Neural crest cell (in vitro differentiated cells): ENCODE results near the gene PPFIBP1. TPM values are rescaled to one million over a fixed set of nuclear protein-coding genes. Genes with fewer than 3 reads are reported as not detected.

ENCODE experiments used
- DNase-seq: peaks from one replicate; pipeline ENCODE4 v3.0.0; 2021; ENCODE audit warnings: low read depth, mixed read lengths, low spot score
- H3K27ac Mint-ChIP-seq: one replicate; pipeline ENCODE4 v1.8.0; 2021; ENCODE audit warnings: mild to moderate bottlenecking, mixed read lengths; ENCODE audit not compliant: unreplicated experiment
- H3K27me3 Mint-ChIP-seq: 2 replicates; pipeline ENCODE4 v1.8.0; 2021; ENCODE audit warnings: low read depth, mild to moderate bottlenecking, mixed read lengths
- H3K36me3 Mint-ChIP-seq: 2 replicates; pipeline ENCODE4 v1.8.0; 2021; ENCODE audit warnings: low read depth, mild to moderate bottlenecking, mixed read lengths
- H3K4me1 Mint-ChIP-seq: 2 replicates; pipeline ENCODE4 v1.8.0; 2021; ENCODE audit warnings: mixed read lengths
- H3K4me3 Mint-ChIP-seq: one replicate; pipeline ENCODE4 v1.8.0; 2021; ENCODE audit warnings: mild to moderate bottlenecking, mixed read lengths
- H3K9me3 Mint-ChIP-seq: 2 replicates; pipeline ENCODE4 v1.8.0; 2021; ENCODE audit warnings: mixed read lengths
- CTCF ChIP-seq: fragments of 200-600 bp; sonication (generic); conservative IDR thresholded peaks from 2 replicates; pipeline ENCODE4 v1.5.0; 2021; ENCODE audit warnings: antibody characterized with exemption, mild to moderate bottlenecking
- long read RNA-seq: library from polyadenylated mRNA; unstranded; transcript quantifications from one replicate; pipeline ENCODE4 v2.0.0, GENCODE V29; 2020
- total RNA-seq: library from RNA; stranded (reverse); gene quantifications from 2 replicates; pipeline ENCODE4 v1.2.1, GENCODE V29; 2021

The PPFIBP1 gene
- total RNA-seq = 47.5 and 49.2 TPM in 2 replicates
- long read RNA-seq, partial matches to known transcripts = 18 of 25 reads
- long read RNA-seq, other reads (novel, unspliced or antisense) = 6 of 25 reads

- peak; percentile 54 for TF ChIP-seq CTCF
- H3K27me3 Mint-ChIP-seq = no peaks in the 10 kb centered on the region
- H3K4me1 Mint-ChIP-seq = peaks cover 46% of the 10 kb centered on the region
- H3K4me3 Mint-ChIP-seq = peak within 1 kb of the TSS; percentile 98
- no peaks in the 10 kb centered on the region for H3K36me3 Mint-ChIP-seq
- DNase-seq = peak; percentile 97
- no peaks in the 10 kb centered on the region for H3K9me3 Mint-ChIP-seq
- H3K27ac Mint-ChIP-seq = peak within 1 kb of the TSS; percentile 97
Observed at GRCh38 chr12:27523642-27524493, at the start of gene PPFIBP1. Gene PPFIBP1, plus strand, starts transcription at chr12:27524206. Its CDS starts 109,191 bp downstream, at chr12:27633397.

GRCh38 chr12:27474344-27474743 lies 49.7 kb upstream of the PPFIBP1 start:
- Mint-ChIP-seq H3K4me3 (no peak overlapping the region), H3K4me1 (peaks cover 8% of the 10 kb centered on the region), H3K9me3 (peaks cover 23% of the 10 kb centered on the region), H3K27me3 (no peaks in the 10 kb centered on the region), H3K27ac (no peak overlapping the region), H3K36me3 (peaks cover 17% of the 10 kb centered on the region)
- TF ChIP-seq CTCF = no peak
- DNase-seq = no peak

GRCh38 chr12:27477049-27477448 lies 47.0 kb upstream of the PPFIBP1 start:
- Mint-ChIP-seq H3K27ac (no peak overlapping the region), H3K9me3 (peaks cover 26% of the 10 kb centered on the region), H3K4me3 (no peak overlapping the region), H3K4me1 (no peaks in the 10 kb centered on the region), H3K36me3 (peaks cover 17% of the 10 kb centered on the region), H3K27me3 (no peaks in the 10 kb centered on the region)
- DNase-seq = no peak
- TF ChIP-seq CTCF = no peak

- no peak for TF ChIP-seq CTCF
- no peak overlapping the region for H3K27ac Mint-ChIP-seq
Observed at GRCh38 chr12:27478949-27479348, 45.1 kb upstream of the PPFIBP1 start.

GRCh38 chr12:27480016-27480415 lies 44.0 kb upstream of the PPFIBP1 start:
- no peak for TF ChIP-seq CTCF
- no peak overlapping the region for H3K27ac Mint-ChIP-seq
- H3K4me1 Mint-ChIP-seq = no peaks in the 10 kb centered on the region
- H3K9me3 Mint-ChIP-seq = peaks cover 27% of the 10 kb centered on the region
- no peak for DNase-seq
- H3K4me3 Mint-ChIP-seq = no peak overlapping the region
- peaks cover 17% of the 10 kb centered on the region for H3K36me3 Mint-ChIP-seq
- H3K27me3 Mint-ChIP-seq = no peaks in the 10 kb centered on the region

More at GRCh38 chr12:27478949-27479348, 45.1 kb upstream of the PPFIBP1 start:
- DNase-seq = no peak
- H3K27me3 Mint-ChIP-seq = no peaks in the 10 kb centered on the region
- H3K4me3 Mint-ChIP-seq = no peak overlapping the region
- peaks cover 17% of the 10 kb centered on the region for H3K36me3 Mint-ChIP-seq
- peaks cover 27% of the 10 kb centered on the region for H3K9me3 Mint-ChIP-seq
- H3K4me1 Mint-ChIP-seq = no peaks in the 10 kb centered on the region
